IMR-90 (cell line): ENCODE measurements around the gene ENDOG. TPM values are rescaled to one million over a fixed set of nuclear protein-coding genes. Genes with fewer than 3 reads are reported as not detected.

Experiments
- ATAC-seq: fragments of 200-7000 bp; cut with Tn5 transposase; 2 replicates; pipeline ENCODE4 v1.9.1; 2020; ENCODE audit warnings: low read depth, mild to moderate bottlenecking, moderate library complexity
- BruUV-seq: library from RNA; stranded (reverse); fragments of 400-500 nt; replicated peaks from 2 replicates; lab custom pipeline; 2021; lab: Mats Ljungman, UMichigan
- CTCF ChIA-PET: fragments of 300-600 bp; formaldehyde crosslinking; extraction: SDS; loops from one replicate; lab custom pipeline; 2021; ENCODE audit warnings: antibody characterized with exemption; lab: Yijun Ruan, JAX
- POLR2A ChIA-PET: fragments of 300-600 bp; sonication (Branson Sonifier 250); formaldehyde crosslinking; loops from one replicate; lab custom pipeline; 2022; ENCODE audit warnings: antibody characterized with exemption; ENCODE audit not compliant: unreplicated experiment; lab: Charles Lee
- DNase-seq: peaks from one replicate; pipeline ENCODE4 v3.0.0; 2013
- H2AFZ ChIP-seq: replicated peaks from 2 replicates; pipeline ENCODE3; 2013; ENCODE audit warnings: low read length, mild to moderate bottlenecking; ENCODE audit not compliant: poor library complexity
- H2AK5ac ChIP-seq: 2 replicates; pipeline ENCODE4 v1.6.1; 2013; ENCODE audit warnings: low read depth, low read length, inconsistent platforms
- H2AK9ac ChIP-seq: replicated peaks from 2 replicates; pipeline ENCODE3; 2013; ENCODE audit warnings: mild to moderate bottlenecking, low read depth, low read length, moderate library complexity; ENCODE audit not compliant: poor library complexity
- H2BK120ac ChIP-seq: 2 replicates; pipeline ENCODE4 v1.6.1; 2013; ENCODE audit warnings: low read depth, low read length, inconsistent platforms
- H2BK15ac ChIP-seq: 3 replicates; pipeline ENCODE4 v1.6.1; 2013; ENCODE audit warnings: low read depth, low read length, inconsistent platforms
- H2BK20ac ChIP-seq: 2 replicates; pipeline ENCODE4 v1.6.1; 2013; ENCODE audit warnings: low read depth, mild to moderate bottlenecking, inconsistent platforms, low read length, moderate library complexity
- H2BK5ac ChIP-seq: 2 replicates; pipeline ENCODE4 v1.6.1; 2013; ENCODE audit warnings: mild to moderate bottlenecking, low read depth, low read length, inconsistent platforms; ENCODE audit not compliant: poor library complexity, severe bottlenecking
- H3K14ac ChIP-seq: replicated peaks from 2 replicates; pipeline ENCODE4 v1.6.1; 2013; ENCODE audit warnings: low read depth, low read length, inconsistent platforms
- H3K18ac ChIP-seq: 2 replicates; pipeline ENCODE4 v1.6.1; 2013; ENCODE audit warnings: low read depth, low read length, control low read depth
- H3K23ac ChIP-seq: 2 replicates; pipeline ENCODE4 v1.6.1; 2013; ENCODE audit warnings: low read depth, low read length, inconsistent platforms
- H3K27ac ChIP-seq: 2 replicates; pipeline ENCODE4 v1.5.1; 2013; ENCODE audit warnings: mild to moderate bottlenecking, control low read depth, low read length; ENCODE audit not compliant: insufficient read depth
- H3K27me3 ChIP-seq: 2 replicates; pipeline ENCODE4 v1.6.1; 2013; ENCODE audit warnings: low read length; ENCODE audit not compliant: control insufficient read depth, insufficient read depth
- H3K36me3 ChIP-seq: 2 replicates; pipeline ENCODE4 v1.6.1; 2013; ENCODE audit warnings: low read length, mixed read lengths; ENCODE audit not compliant: control insufficient read depth, insufficient read depth
- H3K4ac ChIP-seq: 2 replicates; pipeline ENCODE4 v1.6.1; 2013; ENCODE audit warnings: low read depth, low read length, inconsistent platforms
- H3K4me1 ChIP-seq: 2 replicates; pipeline ENCODE4 v1.6.1; 2013; ENCODE audit warnings: low read length, mixed read lengths; ENCODE audit not compliant: control insufficient read depth, insufficient read depth
- H3K4me2 ChIP-seq: 2 replicates; pipeline ENCODE4 v1.6.1; 2013; ENCODE audit warnings: low read depth, mild to moderate bottlenecking, control low read depth, low read length, moderate library complexity
- H3K4me3 ChIP-seq: 2 replicates; pipeline ENCODE4 v1.5.1; 2013; ENCODE audit warnings: low read depth, mild to moderate bottlenecking, control low read depth, low read length, moderate library complexity; ENCODE audit not compliant: insufficient read depth
- H3K56ac ChIP-seq: 2 replicates; pipeline ENCODE4 v1.6.1; 2013; ENCODE audit warnings: low read length, inconsistent platforms; ENCODE audit not compliant: insufficient read depth; ENCODE audit errors: extremely low read depth
- H3K79me1 ChIP-seq, 2 experiments: 2 replicates each; pipeline ENCODE4 v1.6.1; 2013; ENCODE audit warnings: low read length in 2 of 2, inconsistent platforms in 1 of 2, low read depth in 1 of 2
- H3K9ac ChIP-seq: 2 replicates; pipeline ENCODE4 v1.6.1; 2013; ENCODE audit warnings: low read depth, low read length, control low read depth
- H3K9me1 ChIP-seq: 2 replicates; pipeline ENCODE4 v1.6.1; 2013; ENCODE audit warnings: low read length, inconsistent platforms; ENCODE audit not compliant: insufficient read depth
- H3K9me3 ChIP-seq: 2 replicates; pipeline ENCODE4 v1.6.1; 2013; ENCODE audit warnings: low read length; ENCODE audit not compliant: control insufficient read depth, insufficient read depth
- H4K20me1 ChIP-seq: 2 replicates; pipeline ENCODE4 v1.6.1; 2013; ENCODE audit warnings: low read length, inconsistent platforms; ENCODE audit not compliant: insufficient read depth
- H4K5ac ChIP-seq: 2 replicates; pipeline ENCODE4 v1.6.1; 2013; ENCODE audit warnings: mild to moderate bottlenecking, low read depth, low read length, control low read depth
- H4K8ac ChIP-seq, 2 experiments: 2 replicates each; pipeline ENCODE4 v1.6.1; 2013; ENCODE audit warnings: low read depth in 2 of 2, low read length in 2 of 2, control low read depth in 1 of 2, inconsistent platforms in 1 of 2
- H4K91ac ChIP-seq: 2 replicates; pipeline ENCODE4 v1.6.1; 2013; ENCODE audit warnings: low read depth, low read length, inconsistent platforms; ENCODE audit not compliant: insufficient read depth
- BHLHE40 ChIP-seq: fragments of 150-350 bp; IDR thresholded peaks from 2 replicates; pipeline ENCODE4 v1.6.1; 2016; ENCODE audit warnings: mild to moderate bottlenecking, low read depth, low read length
- CHD1 ChIP-seq: IDR thresholded peaks from 2 replicates; pipeline ENCODE4 v1.6.1; 2012; ENCODE audit warnings: low read depth, low read length, improper control_type of control experiment
- FOS ChIP-seq: fragments of 150-350 bp; IDR thresholded peaks from 2 replicates; pipeline ENCODE4 v1.6.1; 2016; ENCODE audit warnings: low read depth, low read length
- MAZ ChIP-seq: IDR thresholded peaks from 2 replicates; pipeline ENCODE4 v1.6.1; 2012; ENCODE audit warnings: low read depth, mild to moderate bottlenecking, low read length, improper control_type of control experiment, moderate library complexity, borderline replicate concordance
- NFE2L2 ChIP-seq: fragments of 150-350 bp; IDR thresholded peaks from 2 replicates; pipeline ENCODE4 v1.6.1; 2016; ENCODE audit warnings: low read depth, mild to moderate bottlenecking, low read length
- POLR2A ChIP-seq: IDR thresholded peaks from 2 replicates; pipeline ENCODE4 v1.6.1; 2012; ENCODE audit warnings: mild to moderate bottlenecking, low read depth, low read length
- RAD21 ChIP-seq: IDR thresholded peaks from 2 replicates; pipeline ENCODE4 v1.6.1; 2012; ENCODE audit warnings: low read length, improper control_type of control experiment
- RCOR1 ChIP-seq: IDR thresholded peaks from 2 replicates; pipeline ENCODE4 v1.6.1; 2012; ENCODE audit warnings: mild to moderate bottlenecking, low read length, improper control_type of control experiment; ENCODE audit not compliant: insufficient replicate concordance
- RFX5 ChIP-seq: IDR thresholded peaks from 2 replicates; pipeline ENCODE4 v1.8.0; 2012; ENCODE audit warnings: low read depth, mild to moderate bottlenecking, low read length, moderate library complexity
- WGBS, 2 experiments: methylation state at CpG; one replicate each; pipeline versions ENCODE4 v1.1.5 to v1.1.7; 2013; ENCODE audit warnings: missing lambda C conversion rate in 2 of 2; ENCODE audit not compliant: insufficient read length in 1 of 2; ENCODE audit errors: extremely low coverage in 2 of 2; 5-methylcytosine and 5-hydroxymethylcytosine counted together
- dilution Hi-C: fragments of 300-500 bp; cut with HindIII; formaldehyde crosslinking; loops from one replicate; pipeline ENCODE4 v1.14.3; 2018; ENCODE audit warnings: low sequenced_read_pairs; ENCODE audit not compliant: unreplicated experiment
- in situ Hi-C: fragments of 300-500 bp; cut with MboI; formaldehyde crosslinking; loops from 3 replicates; pipeline ENCODE4 v1.14.3; 2019; ENCODE audit warnings: low sequenced_read_pairs, inconsistent platforms, mixed read lengths
- intact Hi-C: fragments of 100-400 bp; cut with micrococcal nuclease; formaldehyde crosslinking; loops from 2 replicates; pipeline ENCODE4 v1.10.0; 2022
- polyA plus RNA-seq, 3 experiments: library from polyadenylated mRNA; depleted of rRNA; stranded (reverse); fragments of >200 nt; gene quantifications; 2 replicates each; pipeline ENCODE4 v1.2.3, GENCODE V29; 2012; ENCODE audit warnings: low replicate concordance in 1 of 3
- total RNA-seq: library from RNA; depleted of rRNA; stranded (reverse); fragments of >200 nt; gene quantifications from 2 replicates; pipeline ENCODE4 v1.2.3, GENCODE V29; 2012
- TF ChIP-seq, protein P1 (sequence below): fragments of 150-350 bp; IDR thresholded peaks from 2 replicates; pipeline ENCODE4 v1.6.1; 2016; ENCODE audit warnings: low read depth, mild to moderate bottlenecking, low read length, moderate library complexity, borderline replicate concordance
- TF ChIP-seq, protein P2 (sequence below): fragments of 150-350 bp; IDR thresholded peaks from 2 replicates; pipeline ENCODE4 v1.6.1; 2017; ENCODE audit warnings: mild to moderate bottlenecking, antibody characterized with exemption, low read length, low read depth
- TF ChIP-seq, protein P3 (sequence below): conservative IDR thresholded peaks from 2 replicates; pipeline ENCODE4 v1.5.1; 2012; ENCODE audit warnings: mild to moderate bottlenecking, low read depth, low read length, improper control_type of control experiment

The ENDOG gene
- total and polyA plus RNA-seq, 2 of the 4 experiments (the other 2 are of a cell fraction), result 9.9 to 16.2 TPM

DNA sequence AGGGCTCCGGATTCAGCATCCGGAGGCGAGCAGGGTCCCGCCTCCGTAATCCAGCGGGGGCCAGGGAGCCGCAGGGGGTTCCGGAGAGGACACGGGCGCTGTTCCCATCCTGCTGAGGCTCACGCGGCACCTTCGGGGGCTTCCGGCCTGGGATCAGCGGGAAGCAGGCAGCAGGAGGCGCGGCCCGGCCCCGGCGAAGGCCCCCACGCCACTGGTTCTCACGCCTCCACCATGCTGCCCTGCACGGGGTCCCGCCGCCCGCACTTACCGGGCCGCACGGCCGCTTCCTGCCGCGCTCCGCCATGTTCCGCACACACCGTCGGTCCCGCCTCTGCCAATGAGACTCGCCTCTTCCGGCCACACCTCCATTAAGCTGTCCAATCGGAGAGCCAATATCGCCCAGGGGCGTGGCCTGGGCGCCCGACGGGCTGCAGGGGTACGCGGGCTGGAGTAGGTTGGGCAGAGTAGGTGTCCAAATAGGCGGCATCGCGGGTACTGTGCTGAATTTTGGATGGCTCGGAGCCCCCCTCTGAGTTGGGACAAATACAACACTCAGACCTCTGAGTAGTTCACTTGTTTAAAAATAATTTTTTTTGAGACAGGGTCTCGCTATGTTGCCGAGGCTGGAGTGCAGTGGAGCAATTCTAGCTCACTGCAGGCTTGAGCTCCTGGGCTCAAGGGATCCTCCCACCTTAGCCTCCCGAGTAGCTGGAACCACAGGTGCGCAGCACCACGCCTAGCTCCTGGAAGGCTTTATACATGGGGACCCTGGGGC is 11.4 kb downstream of the ENDOG start, which contains the start of gene SPOUT1 (continued):
- TF ChIP-seq, protein P1, sequence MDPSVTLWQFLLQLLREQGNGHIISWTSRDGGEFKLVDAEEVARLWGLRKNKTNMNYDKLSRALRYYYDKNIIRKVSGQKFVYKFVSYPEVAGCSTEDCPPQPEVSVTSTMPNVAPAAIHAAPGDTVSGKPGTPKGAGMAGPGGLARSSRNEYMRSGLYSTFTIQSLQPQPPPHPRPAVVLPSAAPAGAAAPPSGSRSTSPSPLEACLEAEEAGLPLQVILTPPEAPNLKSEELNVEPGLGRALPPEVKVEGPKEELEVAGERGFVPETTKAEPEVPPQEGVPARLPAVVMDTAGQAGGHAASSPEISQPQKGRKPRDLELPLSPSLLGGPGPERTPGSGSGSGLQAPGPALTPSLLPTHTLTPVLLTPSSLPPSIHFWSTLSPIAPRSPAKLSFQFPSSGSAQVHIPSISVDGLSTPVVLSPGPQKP, result no peak
- TF ChIP-seq RFX5 (no peak), NFE2L2 (no peak)

DNA sequence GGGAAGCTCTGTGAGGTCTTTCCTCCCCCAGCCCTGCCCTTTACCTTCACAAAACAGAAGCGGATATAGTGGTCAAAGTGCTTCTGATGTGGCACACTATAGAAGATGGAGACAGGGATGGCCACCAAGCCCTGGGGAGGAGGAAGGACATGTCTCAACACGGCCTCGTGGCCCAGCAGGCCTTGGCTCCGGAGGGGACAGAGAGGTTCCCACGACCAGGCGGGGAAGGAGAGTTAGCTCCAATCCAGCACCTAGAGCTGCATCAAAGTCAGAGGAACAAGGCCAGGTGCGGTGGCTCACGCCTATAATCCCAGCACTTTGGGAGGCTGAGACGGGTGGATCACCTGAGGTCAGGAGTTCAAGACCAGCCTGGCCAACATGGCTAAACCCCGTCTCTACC is 15.4 kb downstream of the ENDOG start:
- Histone ChIP-seq H2BK20ac (no peak overlapping the region), H4K8ac (no peak overlapping the region), H3K27ac (no peak overlapping the region), H3K9me3 (no peaks in the 10 kb centered on the region), H3K4me1 (peaks cover 2% of the 10 kb centered on the region; the same call in 1 of the 2 replicates), H2BK120ac (no peak overlapping the region), H3K36me3 (peaks cover 5% of the 10 kb centered on the region; the same call in 1 of the 2 replicates), H3K27me3 (no peaks in the 10 kb centered on the region), H4K91ac (no peak overlapping the region), H2AFZ (no peak overlapping the region), H3K9ac (no peak overlapping the region), H3K79me1 (peaks cover 5 to 7% of the 10 kb centered on the region in 2 experiments; a peak in 3 of 4 replicates), H2BK15ac (no peak overlapping the region), H3K9me1 (0 out of 2 replicates have a peak, but pooled peaks cover 6% of the 10 kb centered on the region), H2AK5ac (no peak overlapping the region), H2BK5ac (no peak overlapping the region), H3K23ac (no peak overlapping the region), H2AK9ac (no peak overlapping the region), H3K4ac (no peak overlapping the region), H3K18ac (no peak overlapping the region), H3K14ac (no peak overlapping the region), H3K4me2 (no peak overlapping the region), H4K5ac (no peak overlapping the region), H4K20me1 (0 out of 2 replicates have a peak, but pooled peaks cover 3% of the 10 kb centered on the region), H3K56ac (no peak overlapping the region), H3K4me3 (no peak overlapping the region)
- no peak for ATAC-seq
- POLR2A ChIA-PET, result no interaction called here
- WGBS, 2 experiments, result 90% methylated on average over 5 of the region's 10 CpGs; no CpG with 5 or more reads in 1 of the 2 experiments
- dilution Hi-C loops, result no loop called here
- no peak for DNase-seq
- no TSS peak for BruUV-seq
- in situ Hi-C loops, result no loop called here
- intact Hi-C loops, result no loop called here
- CTCF ChIA-PET, result no interaction called here
- TF ChIP-seq RAD21 (no peak), NFE2L2 (no peak), FOS (no peak), RFX5 (no peak), BHLHE40 (no peak), CHD1 (no peak), MAZ (no peak), POLR2A (no peak), RCOR1 (no peak)
- TF ChIP-seq, protein P2, sequence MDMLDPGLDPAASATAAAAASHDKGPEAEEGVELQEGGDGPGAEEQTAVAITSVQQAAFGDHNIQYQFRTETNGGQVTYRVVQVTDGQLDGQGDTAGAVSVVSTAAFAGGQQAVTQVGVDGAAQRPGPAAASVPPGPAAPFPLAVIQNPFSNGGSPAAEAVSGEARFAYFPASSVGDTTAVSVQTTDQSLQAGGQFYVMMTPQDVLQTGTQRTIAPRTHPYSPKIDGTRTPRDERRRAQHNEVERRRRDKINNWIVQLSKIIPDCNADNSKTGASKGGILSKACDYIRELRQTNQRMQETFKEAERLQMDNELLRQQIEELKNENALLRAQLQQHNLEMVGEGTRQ, result no peak
- TF ChIP-seq, protein P3, sequence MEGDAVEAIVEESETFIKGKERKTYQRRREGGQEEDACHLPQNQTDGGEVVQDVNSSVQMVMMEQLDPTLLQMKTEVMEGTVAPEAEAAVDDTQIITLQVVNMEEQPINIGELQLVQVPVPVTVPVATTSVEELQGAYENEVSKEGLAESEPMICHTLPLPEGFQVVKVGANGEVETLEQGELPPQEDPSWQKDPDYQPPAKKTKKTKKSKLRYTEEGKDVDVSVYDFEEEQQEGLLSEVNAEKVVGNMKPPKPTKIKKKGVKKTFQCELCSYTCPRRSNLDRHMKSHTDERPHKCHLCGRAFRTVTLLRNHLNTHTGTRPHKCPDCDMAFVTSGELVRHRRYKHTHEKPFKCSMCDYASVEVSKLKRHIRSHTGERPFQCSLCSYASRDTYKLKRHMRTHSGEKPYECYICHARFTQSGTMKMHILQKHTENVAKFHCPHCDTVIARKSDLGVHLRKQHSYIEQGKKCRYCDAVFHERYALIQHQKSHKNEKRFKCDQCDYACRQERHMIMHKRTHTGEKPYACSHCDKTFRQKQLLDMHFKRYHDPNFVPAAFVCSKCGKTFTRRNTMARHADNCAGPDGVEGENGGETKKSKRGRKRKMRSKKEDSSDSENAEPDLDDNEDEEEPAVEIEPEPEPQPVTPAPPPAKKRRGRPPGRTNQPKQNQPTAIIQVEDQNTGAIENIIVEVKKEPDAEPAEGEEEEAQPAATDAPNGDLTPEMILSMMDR, result no peak
